GM12865 (cell line): ENCODE results near the gene STAM2.
A peak's percentile ranks its signal among the peaks of the same experiment; 100 is the strongest.

Source experiments
- DNase-seq: peaks from one replicate; pipeline ENCODE4 v3.0.0; 2010; ENCODE audit warnings: low read depth
- H3K4me3 ChIP-seq: 2 replicates; pipeline ENCODE4 v1.5.1; 2011; ENCODE audit warnings: mild to moderate bottlenecking, low read depth, low read length, control low read depth
- TF ChIP-seq, protein P1 (sequence below): IDR thresholded peaks from 2 replicates; pipeline ENCODE4 v1.5.1; 2011; ENCODE audit warnings: low read length, control low read depth, low read depth, inconsistent platforms; ENCODE audit not compliant: insufficient read depth; ENCODE audit errors: missing control alignments

The STAM2 gene

DNA sequence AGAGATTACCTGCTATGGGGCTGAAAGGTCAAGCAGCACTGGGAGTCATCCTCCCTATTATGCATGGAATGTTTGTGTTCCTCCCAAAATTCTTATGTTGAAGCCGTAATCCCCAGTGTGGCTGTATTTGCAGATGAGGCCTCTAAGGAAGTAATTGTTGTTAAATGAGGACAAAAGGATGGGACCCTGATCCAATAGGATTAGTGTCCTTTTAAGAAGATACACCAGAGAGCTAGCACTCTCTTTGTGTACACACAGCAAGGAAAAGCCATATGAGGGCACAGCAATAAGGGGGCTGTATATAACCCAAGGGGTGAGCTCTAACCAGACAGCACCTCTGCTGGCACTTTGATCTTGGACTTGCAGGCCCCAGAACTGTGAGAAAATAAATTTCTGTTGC, 18.3 kb downstream of the STAM2 start:
- H3K4me3 ChIP-seq, result no peak overlapping the region
- DNase-seq, result no peak
- TF ChIP-seq, protein P1, sequence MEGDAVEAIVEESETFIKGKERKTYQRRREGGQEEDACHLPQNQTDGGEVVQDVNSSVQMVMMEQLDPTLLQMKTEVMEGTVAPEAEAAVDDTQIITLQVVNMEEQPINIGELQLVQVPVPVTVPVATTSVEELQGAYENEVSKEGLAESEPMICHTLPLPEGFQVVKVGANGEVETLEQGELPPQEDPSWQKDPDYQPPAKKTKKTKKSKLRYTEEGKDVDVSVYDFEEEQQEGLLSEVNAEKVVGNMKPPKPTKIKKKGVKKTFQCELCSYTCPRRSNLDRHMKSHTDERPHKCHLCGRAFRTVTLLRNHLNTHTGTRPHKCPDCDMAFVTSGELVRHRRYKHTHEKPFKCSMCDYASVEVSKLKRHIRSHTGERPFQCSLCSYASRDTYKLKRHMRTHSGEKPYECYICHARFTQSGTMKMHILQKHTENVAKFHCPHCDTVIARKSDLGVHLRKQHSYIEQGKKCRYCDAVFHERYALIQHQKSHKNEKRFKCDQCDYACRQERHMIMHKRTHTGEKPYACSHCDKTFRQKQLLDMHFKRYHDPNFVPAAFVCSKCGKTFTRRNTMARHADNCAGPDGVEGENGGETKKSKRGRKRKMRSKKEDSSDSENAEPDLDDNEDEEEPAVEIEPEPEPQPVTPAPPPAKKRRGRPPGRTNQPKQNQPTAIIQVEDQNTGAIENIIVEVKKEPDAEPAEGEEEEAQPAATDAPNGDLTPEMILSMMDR, result no peak

DNA sequence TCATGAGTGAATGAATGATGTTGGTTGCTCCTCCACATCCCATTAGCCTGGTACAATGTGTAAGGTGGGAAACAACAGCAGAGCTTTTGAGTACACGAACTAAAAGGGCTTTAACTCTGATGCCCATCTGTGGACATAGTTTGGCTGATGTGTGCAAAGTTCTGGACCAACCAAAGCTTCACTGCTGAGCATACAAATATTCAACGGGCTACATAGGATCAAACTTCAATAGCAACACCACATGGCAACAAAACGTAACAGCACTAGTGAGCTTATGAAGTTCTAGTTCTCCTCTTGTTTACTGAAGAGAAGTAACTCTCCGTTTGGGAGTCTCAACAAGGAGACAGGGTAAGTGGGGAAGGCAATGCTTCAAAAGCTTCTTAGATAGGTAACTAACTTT, 20.4 kb downstream of the STAM2 start:
- no peak overlapping the region for H3K4me3 ChIP-seq
- TF ChIP-seq, protein P1, result no peak
- no peak for DNase-seq

DNA sequence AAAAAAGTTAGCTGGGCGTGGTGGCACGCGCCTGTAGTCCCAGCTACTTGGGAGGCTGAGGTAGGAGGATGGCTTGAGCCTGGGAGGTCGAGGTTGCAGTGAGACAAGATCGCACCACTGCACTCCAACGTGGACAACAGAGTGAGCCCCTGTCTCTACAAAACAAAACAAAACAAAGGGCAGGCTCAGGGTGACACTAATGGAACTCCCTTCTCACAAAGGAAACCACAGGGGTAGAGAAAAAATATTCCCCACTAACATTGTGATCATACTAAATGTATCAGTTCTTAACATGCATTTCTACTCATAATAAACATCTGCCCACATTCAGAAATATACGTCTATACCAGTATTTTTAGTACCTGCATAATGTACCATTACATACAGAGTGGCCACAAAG, 21.1 kb downstream of the STAM2 start:
- TF ChIP-seq, protein P1, result no peak
- H3K4me3 ChIP-seq, result no peak overlapping the region
- peak; percentile 37 for DNase-seq

DNA sequence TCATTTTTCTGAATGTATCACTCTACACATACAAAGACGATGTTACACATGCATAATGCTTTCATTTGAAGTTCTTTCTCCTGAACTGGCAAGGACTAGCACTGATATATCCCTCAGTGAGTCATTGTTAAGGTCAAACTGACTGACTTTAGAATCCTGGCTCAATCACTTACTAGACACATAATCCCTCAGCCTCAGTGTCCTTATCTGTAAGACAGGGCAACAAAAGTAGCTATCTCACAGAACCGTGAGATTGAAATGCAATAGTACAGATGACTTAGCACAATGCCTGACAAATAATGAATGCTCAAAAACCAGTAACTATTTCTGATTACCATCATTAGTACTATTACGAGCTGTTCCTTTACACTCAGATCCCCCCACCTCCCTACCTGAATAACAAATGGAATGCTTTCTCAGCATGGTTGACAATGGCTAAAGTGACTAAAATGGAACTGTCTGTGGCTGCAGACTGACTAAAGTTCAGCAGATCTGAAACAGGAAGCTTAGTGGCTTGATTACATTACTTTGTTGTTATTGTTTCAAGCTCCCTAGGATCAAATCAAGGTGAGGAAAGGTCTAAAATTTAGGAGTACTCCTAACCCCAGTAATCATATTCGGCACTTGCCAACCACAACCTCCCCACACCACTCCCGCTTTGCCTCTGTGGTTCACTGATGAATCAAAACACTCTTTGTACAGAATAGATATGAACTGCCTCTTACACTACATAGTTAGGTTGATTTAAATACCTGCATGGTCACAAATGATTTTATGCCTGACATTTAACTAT, 40.9 kb downstream of the STAM2 start:
- peak; percentile 36 for DNase-seq
- TF ChIP-seq, protein P1, result no peak
- no peak overlapping the region for H3K4me3 ChIP-seq

DNA sequence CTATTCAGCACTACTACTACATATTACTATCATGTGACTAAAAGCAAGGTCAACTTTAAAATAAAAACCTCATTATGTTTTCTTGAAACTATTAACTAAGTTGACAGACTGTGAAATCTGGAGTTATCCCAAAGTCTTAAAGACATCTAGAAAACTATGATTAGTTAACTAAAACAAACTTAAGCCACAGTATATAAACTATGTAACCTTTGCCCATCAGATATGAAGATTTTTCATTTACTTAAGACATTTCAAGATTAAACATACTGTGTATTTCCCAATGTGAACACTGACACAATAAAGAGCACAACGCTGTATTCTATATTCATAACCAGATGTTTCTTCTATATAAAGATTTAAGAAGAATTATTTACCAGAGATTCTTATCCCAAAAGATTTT, 43.3 kb downstream of the STAM2 start:
- no peak overlapping the region for H3K4me3 ChIP-seq
- TF ChIP-seq, protein P1, result no peak
- no peak for DNase-seq

DNA sequence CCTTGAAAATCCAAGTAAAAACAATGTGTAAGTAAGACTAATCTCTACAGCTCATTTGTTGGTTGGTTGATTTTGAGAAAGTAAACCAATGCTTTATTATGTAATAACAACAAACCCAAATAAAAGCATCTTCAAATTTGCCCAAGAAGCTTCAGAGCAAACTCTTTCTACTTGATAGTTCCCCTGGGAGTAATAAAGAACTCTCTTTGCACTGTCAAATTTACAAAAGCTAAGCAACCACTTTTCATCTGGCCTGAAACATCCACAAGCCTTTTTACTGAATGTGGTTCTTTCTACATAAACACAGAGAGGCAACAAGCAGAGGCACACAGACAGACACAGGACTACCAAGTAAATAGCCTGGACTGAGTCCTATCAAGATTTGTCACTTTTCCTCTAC, 47.9 kb downstream of the STAM2 start:
- no peak for DNase-seq
- TF ChIP-seq, protein P1, result no peak
- H3K4me3 ChIP-seq, result no peak overlapping the region

DNA sequence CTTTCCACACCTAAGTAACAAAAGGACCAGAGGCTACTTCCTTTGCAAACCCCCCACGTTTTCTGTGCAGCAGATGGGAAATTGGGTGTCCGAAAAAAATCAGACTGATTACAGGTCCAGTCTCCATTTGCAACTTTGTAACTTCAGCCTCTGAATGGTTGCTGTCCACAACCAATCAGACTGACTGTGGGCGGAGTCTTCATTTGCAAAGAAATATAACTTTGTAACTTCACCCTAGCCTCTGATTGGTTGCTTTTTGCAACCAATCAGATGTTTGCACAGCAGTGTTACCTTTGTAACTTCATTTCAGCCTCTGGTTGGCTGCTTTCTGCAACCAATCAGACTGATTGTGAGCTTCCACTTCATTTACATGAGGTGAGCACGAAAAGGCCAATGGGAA, 48.9 kb downstream of the STAM2 start:
- H3K4me3 ChIP-seq, result no peak overlapping the region
- TF ChIP-seq, protein P1, result no peak
- DNase-seq, result peak; percentile 4
